Endothelial cell of umbilical vein (primary cell): ENCODE data around the gene TNFSF12.

Experiments
- EZH2 ChIP-seq: IDR thresholded peaks from 2 replicates; pipeline ENCODE4 v1.6.1; 2012; ENCODE audit warnings: borderline replicate concordance, low read depth, mild to moderate bottlenecking, moderate library complexity, low read length, inconsistent platforms; ENCODE audit not compliant: severe bottlenecking
- FOS ChIP-seq: IDR thresholded peaks from 2 replicates; pipeline ENCODE4 v1.6.1; 2011; ENCODE audit warnings: mild to moderate bottlenecking, low read length, moderate library complexity, borderline replicate concordance; ENCODE audit not compliant: insufficient read depth
- GATA2 ChIP-seq: IDR thresholded peaks from 2 replicates; pipeline ENCODE4 v1.7.0; 2011; ENCODE audit warnings: low read depth, mild to moderate bottlenecking, moderate library complexity, mixed read lengths, low read length; ENCODE audit not compliant: insufficient read length, insufficient read depth
- MYC ChIP-seq: IDR thresholded peaks from one replicate; pipeline ENCODE4 v1.6.1; 2011; ENCODE audit warnings: mild to moderate bottlenecking, low read depth, low read length
- POLR2A ChIP-seq: IDR thresholded peaks from 2 replicates; pipeline ENCODE4 v1.6.1; 2012; ENCODE audit warnings: low read depth, mild to moderate bottlenecking, control low read depth, low read length
- POLR2AphosphoS5 ChIP-seq: IDR thresholded peaks from 2 replicates; pipeline ENCODE4 v1.6.1; 2012; ENCODE audit warnings: low read depth, mild to moderate bottlenecking, control low read depth, low read length, moderate library complexity; ENCODE audit not compliant: insufficient read depth
- TF ChIP-seq, protein P1 (sequence below), 2 donors: IDR thresholded peaks; 1 replicate in 1 of 2; 2 replicates in 1 of 2; pipeline ENCODE4 v1.5.1; 2011; ENCODE audit warnings: low read length in 2 of 2, mild to moderate bottlenecking in 2 of 2, moderate library complexity in 2 of 2, control low read depth in 1 of 2, inconsistent platforms in 1 of 2, low read depth in 1 of 2; ENCODE audit not compliant: insufficient read depth in 1 of 2; ENCODE audit errors: extremely low read depth in 1 of 2
- TF ChIP-seq, protein P2 (sequence below): IDR thresholded peaks from 2 replicates; pipeline ENCODE4 v1.6.1; 2011; ENCODE audit not compliant: insufficient read depth, insufficient read length

DNA sequence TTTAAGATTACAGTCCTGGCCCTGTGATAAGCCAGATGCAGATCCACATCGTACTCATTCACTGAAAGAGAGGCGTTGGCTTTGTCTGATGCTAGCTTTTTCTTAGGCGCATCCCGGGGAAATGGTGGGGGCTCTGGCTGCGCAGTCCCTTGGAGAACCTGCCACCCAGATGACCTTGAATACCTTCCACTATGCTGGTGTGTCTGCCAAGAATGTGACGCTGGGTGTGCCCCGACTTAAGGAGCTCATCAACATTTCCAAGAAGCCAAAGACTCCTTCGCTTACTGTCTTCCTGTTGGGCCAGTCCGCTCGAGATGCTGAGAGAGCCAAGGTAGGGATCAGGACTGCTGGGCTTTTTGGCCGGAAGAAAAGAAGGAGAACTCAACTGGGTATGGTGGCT is 40.7 kb upstream of the TNFSF12 start:
- TF ChIP-seq, protein P1, sequence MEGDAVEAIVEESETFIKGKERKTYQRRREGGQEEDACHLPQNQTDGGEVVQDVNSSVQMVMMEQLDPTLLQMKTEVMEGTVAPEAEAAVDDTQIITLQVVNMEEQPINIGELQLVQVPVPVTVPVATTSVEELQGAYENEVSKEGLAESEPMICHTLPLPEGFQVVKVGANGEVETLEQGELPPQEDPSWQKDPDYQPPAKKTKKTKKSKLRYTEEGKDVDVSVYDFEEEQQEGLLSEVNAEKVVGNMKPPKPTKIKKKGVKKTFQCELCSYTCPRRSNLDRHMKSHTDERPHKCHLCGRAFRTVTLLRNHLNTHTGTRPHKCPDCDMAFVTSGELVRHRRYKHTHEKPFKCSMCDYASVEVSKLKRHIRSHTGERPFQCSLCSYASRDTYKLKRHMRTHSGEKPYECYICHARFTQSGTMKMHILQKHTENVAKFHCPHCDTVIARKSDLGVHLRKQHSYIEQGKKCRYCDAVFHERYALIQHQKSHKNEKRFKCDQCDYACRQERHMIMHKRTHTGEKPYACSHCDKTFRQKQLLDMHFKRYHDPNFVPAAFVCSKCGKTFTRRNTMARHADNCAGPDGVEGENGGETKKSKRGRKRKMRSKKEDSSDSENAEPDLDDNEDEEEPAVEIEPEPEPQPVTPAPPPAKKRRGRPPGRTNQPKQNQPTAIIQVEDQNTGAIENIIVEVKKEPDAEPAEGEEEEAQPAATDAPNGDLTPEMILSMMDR (IDR thresholded peaks at IDR 0.05; ENCODE audit: extremely low read depth in 1 of 2, insufficient read depth in 1 of 2, low read depth in 1 of 2, low read length in 2 of 2) = no peak
- TF ChIP-seq, protein P2, sequence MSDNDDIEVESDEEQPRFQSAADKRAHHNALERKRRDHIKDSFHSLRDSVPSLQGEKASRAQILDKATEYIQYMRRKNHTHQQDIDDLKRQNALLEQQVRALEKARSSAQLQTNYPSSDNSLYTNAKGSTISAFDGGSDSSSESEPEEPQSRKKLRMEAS = no peak
- TF ChIP-seq EZH2 (no peak), POLR2A (no peak), POLR2AphosphoS5 (no peak), FOS (no peak), GATA2 (no peak), MYC (no peak)
